COLO668 (cell line): ENCODE results near the gene CKMT2.
A peak's percentile ranks its signal among the peaks of the same experiment; 100 is the strongest.

ENCODE experiments used
- DNase-seq: peaks from one replicate; lab custom pipeline; 2025; ENCODE audit not compliant: unreplicated experiment; lab: John Stamatoyannopoulos, UW

CKMT2 gene

GRCh38 chr5:81233080-81233634, at the start of gene CKMT2:
Gene CKMT2, plus strand, starts transcription at chr5:81233322. Its CDS starts 17,811 bp downstream, at chr5:81251133.
- no peak for DNase-seq

- DNase-seq: no peak
These were observed 49.0 kb upstream of the CKMT2 start for GRCh38 chr5:81183811-81184748.

DNA sequence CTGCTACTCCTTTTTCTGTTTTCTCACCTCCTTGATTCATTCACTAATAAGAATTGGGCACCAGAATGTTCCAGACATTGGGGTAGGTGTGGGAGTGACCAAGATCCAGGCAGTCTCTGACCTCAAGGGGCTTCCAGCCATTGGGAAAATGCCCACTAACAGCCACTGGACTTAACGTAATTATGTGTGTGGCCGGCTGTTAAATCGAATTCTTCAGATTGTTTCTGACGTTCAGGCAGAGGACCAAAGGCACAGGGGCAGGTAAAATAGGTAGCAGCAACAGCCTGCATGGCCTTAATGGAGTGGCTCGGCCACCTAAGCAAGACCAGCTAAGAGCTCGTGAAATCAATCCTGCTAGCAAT, 48.4 kb upstream of the CKMT2 start:
- DNase-seq: no peak

GRCh38 chr5:81187885-81188284, 45.2 kb upstream of the CKMT2 start:
- peak; percentile 54 for DNase-seq

GRCh38 chr5:81188962-81189361, 44.2 kb upstream of the CKMT2 start:
- DNase-seq: no peak

- no peak for DNase-seq
These were observed 43.1 kb upstream of the CKMT2 start for GRCh38 chr5:81189875-81190498.

DNA sequence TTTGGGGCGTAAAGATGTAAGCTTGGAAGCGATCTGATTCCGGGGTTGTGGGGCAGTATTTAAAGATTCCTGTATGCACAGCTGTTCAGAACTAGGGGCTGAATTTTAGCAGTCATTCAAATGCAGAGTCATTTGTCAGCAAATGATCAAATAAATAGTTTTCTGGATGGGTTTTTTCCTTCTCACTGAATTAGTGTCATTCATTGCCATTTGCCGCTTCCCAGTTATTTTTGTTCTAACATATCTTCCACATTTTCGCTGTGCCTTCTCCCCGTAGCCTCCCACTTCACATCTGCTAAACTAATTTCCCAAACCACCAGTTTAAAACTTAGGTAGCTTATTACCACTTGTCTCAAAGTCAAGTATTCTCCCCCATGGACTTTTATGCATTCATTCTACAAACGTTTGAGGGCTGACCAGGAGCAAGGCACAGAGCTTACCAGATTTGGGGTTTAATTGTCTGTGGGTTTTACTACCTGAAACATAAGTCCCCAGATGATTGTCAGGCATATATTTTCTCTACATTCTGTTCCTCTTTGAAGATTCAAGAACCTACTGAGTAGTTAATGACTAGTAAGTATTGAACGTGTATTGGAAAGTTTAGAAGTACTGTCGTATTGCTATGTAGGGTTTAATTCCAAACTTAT, 41.3 kb upstream of the CKMT2 start:
- DNase-seq: no peak

- no peak for DNase-seq
These were observed 40.8 kb upstream of the CKMT2 start for GRCh38 chr5:81192373-81192750.

- peak; percentile 68 for DNase-seq
These were observed 38.3 kb upstream of the CKMT2 start for GRCh38 chr5:81194633-81195334.

- no peak for DNase-seq
These were observed 37.7 kb upstream of the CKMT2 start for GRCh38 chr5:81195335-81195929.

DNA sequence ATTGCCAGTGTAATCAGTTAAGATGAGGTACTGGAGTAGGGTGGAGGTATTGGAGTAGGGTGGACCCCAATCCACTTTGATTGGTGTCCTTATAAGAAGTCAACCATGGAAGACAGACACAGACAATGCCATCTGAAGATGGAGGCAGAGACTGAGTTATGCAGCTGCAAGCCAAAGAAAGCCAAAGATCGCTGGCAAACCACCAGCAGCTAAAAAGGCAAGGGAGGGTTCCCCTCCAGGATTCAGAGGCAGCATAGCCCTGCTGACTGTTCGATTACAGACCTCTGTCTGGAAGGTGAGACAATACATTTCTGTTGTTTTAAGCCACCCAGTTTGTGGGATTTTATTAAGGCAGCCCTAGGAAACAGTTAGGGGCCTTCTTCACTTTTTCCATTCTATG, 30.5 kb upstream of the CKMT2 start:
- DNase-seq: no peak

- no peak for DNase-seq
These were observed 29.4 kb upstream of the CKMT2 start for GRCh38 chr5:81203729-81204128.

DNA sequence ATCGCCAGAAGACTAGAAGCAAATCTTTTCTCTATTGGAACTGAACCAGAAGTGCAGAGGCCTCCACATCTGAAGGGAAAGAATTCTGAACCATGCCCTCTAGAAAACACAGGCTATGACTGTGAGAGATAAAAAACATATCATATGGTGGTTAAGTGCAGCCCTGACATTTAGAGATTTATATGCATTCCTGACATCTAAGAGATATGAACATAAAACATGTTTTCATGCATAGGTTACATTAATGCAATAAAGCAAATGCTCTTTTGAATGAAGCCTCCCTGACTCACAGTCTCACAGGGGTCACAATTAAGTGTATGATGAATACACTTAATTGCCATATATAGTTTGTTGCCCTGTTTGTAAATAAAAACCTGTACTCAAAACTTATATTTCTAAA, 28.9 kb upstream of the CKMT2 start:
- DNase-seq: no peak

DNA sequence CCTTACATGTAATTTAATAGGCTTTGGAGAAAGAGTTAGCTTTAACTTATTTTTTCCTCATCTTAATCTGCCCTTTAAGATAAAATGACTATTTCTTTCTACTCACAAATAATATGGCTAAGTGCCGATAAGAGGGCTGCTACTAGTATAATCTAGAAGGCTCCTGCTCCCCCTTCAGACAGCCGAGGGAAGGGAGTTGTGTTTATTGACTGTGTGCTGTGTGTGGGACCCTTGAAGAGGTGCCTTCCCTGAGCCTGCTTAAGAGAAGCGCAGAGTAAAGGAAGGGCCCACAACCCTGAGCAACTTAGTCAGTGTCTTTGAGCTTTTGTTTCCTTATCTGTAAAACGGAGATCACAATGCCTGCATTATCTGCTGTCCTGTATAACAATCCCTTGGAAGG, 28.1 kb upstream of the CKMT2 start:
- no peak for DNase-seq

DNA sequence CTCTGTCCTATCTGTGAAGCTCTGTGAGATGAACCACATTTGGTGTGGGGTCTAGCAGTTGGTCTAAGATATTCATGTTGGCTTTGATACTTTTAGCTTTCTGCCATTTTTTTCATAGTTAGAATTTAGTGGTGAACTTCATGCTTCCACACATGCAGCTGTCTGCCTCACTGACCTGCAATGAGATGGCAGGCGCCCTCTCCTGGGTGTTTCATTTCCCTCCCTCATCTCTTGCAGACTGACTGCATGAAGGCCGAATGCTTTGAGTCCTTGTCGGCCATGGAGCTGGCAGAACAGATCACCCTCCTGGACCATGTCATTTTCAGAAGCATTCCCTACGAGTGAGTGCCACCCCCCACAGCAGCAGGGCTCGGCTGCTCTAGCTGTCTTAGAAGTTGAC, 26.1 kb upstream of the CKMT2 start:
- DNase-seq: no peak

- DNase-seq: no peak
These were observed 24.2 kb upstream of the CKMT2 start for GRCh38 chr5:81208904-81209303.

DNA sequence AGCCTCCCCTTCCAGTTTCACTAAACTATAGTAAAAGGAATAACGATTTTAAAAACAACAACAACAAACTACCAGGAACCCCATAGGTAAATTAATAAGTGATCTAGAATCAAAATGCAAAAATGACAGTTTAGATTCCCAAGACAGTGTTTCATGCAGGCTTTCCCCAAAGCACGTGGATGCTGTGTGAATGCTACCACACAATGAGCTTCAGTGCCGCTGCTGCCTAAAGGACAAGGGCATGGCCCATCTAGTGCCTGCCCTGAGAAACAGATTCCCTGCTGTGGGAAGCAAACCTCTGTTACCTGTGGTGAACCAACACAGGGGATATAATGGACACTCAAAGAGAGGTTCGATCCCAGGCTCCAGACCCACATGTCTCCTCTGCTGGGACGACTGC, 23.7 kb upstream of the CKMT2 start:
- DNase-seq: no peak

GRCh38 chr5:81209869-81210493, 23.1 kb upstream of the CKMT2 start:
- peak; percentile 30 for DNase-seq

- DNase-seq: peak; percentile 39
These were observed 20.8 kb upstream of the CKMT2 start for GRCh38 chr5:81212211-81212751.

GRCh38 chr5:81213070-81213469, 20.1 kb upstream of the CKMT2 start:
- DNase-seq: peak; percentile 41
